ENCODE measurements around the gene SOAT2. TPM values are rescaled to one million over a fixed set of nuclear protein-coding genes. Genes with fewer than 3 reads are reported as not detected.

Gene SOAT2
- total and polyA plus RNA-seq, 2 donors (not counting 1 experiment from before 2014, with no cell fraction given) = under 0.01 TPM; not detected in 1

DNA sequence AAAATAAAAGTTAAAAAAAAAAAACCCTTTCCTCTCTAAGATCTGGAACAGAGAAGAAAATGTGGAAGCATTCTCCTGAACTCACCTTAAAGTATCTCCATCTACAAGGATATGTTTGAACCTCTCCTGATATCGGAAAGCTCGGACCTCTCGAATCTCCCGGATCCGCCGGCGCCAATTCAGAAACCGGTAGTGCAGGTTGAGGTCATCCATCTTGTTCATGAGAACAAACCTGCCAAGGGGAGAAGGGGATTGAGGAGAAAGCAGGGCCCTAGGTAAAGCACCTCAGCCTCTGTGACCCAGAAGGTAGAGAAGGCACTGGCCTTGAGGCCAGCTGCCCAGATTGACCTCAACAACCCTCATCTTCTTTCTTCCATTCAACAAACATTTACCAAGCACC lies 26.3 kb upstream of the SOAT2 start:
- Histone ChIP-seq H3K4me3 (replicated peaks in 1 of 4; ENCODE audit: control extremely low read depth in 1 of 4, insufficient read depth in 1 of 4, low read depth in 3 of 4, low read length in 4 of 4) (no peak overlapping the region), H3K4me2 (ENCODE audit: extremely low read depth, insufficient read depth, low read length) (no peak overlapping the region), H3K79me2 (ENCODE audit: control insufficient read depth, insufficient read depth, low read length) (peaks cover 8% of the 10 kb centered on the region), H3K9ac (ENCODE audit: insufficient read depth, low read length) (no peak overlapping the region), H3K27me3 (ENCODE audit: control insufficient read depth, insufficient read depth, low read length) (no peaks in the 10 kb centered on the region), H3K9me3 (ENCODE audit: control insufficient read depth, insufficient read depth, low read depth, low read length) (no peaks in the 10 kb centered on the region), H3K27ac (ENCODE audit: insufficient read depth, low read length) (no peak overlapping the region), H4K20me1 (ENCODE audit: control insufficient read depth, extremely low read depth, insufficient read depth, low read length) (no peaks in the 10 kb centered on the region), H2AFZ (ENCODE audit: low read length) (no peak overlapping the region), H3K36me3 (ENCODE audit: control insufficient read depth, insufficient read depth, low read length) (peaks cover 19% of the 10 kb centered on the region), H3K4me1 (ENCODE audit: control insufficient read depth, extremely low read depth, insufficient read depth, low read length) (peaks cover 16% of the 10 kb centered on the region)
- DNase-seq (ENCODE audit: low read depth in 2 of 2) = no peak
- TF ChIP-seq, protein P1, sequence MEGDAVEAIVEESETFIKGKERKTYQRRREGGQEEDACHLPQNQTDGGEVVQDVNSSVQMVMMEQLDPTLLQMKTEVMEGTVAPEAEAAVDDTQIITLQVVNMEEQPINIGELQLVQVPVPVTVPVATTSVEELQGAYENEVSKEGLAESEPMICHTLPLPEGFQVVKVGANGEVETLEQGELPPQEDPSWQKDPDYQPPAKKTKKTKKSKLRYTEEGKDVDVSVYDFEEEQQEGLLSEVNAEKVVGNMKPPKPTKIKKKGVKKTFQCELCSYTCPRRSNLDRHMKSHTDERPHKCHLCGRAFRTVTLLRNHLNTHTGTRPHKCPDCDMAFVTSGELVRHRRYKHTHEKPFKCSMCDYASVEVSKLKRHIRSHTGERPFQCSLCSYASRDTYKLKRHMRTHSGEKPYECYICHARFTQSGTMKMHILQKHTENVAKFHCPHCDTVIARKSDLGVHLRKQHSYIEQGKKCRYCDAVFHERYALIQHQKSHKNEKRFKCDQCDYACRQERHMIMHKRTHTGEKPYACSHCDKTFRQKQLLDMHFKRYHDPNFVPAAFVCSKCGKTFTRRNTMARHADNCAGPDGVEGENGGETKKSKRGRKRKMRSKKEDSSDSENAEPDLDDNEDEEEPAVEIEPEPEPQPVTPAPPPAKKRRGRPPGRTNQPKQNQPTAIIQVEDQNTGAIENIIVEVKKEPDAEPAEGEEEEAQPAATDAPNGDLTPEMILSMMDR (conservative IDR thresholded peaks at IDR 0.05 in 1 of 2, IDR thresholded peaks at IDR 0.05 in 1 of 2; ENCODE audit: low read depth in 1 of 2, low read length in 2 of 2) = no peak
- no peak for TF ChIP-seq EZH2 (IDR thresholded peaks at IDR 0.05; ENCODE audit: low read length, missing control alignments)

DNA sequence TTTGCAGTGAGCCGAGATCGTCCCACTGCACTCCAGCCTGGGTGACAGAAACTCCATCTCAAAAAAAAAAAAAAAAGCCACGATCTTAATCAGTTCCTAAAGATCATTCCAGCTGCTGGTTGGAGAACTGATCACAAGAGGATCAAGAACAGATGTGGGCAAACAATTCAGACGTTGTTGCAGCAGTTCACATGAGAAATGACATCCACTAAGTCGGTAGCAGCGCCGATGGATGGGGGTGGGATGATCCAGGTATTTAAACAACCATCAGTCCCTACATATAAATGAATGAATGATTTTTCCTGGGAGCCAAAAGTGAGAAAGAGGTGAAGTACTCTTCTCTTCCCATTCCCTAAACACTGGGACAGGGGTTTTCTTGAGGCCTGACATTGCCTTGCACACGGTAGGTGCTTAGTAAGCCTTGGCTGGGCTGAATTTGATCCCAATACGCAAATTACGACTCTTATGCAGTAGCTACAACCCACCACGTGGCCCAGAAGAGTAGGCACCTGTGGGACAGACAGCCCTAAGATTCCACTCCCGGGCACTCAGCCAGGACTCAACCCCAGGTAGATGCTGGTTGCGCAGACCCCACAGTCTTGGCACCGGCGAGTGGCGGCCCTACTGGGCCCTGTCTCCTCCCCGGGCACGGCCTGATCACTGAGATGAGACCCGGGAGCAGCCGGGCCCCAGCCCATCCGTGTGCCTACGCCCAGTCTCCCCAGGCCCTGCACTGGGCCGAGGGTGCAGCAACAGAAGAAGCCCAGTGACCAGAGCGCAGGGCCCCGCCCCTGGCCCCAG lies 24.7 kb upstream of the SOAT2 start:
- H3K27me3 ChIP-seq (ENCODE audit: control insufficient read depth, insufficient read depth, low read length) = no peaks in the 10 kb centered on the region
- TF ChIP-seq EZH2 (IDR thresholded peaks at IDR 0.05; ENCODE audit: low read length, missing control alignments) = no peak
- TF ChIP-seq, protein P1 (conservative IDR thresholded peaks at IDR 0.05 in 1 of 2, IDR thresholded peaks at IDR 0.05 in 1 of 2; ENCODE audit: low read depth in 1 of 2, low read length in 2 of 2) = no peak
- H3K79me2 ChIP-seq (ENCODE audit: control insufficient read depth, insufficient read depth, low read length) = peaks cover 8% of the 10 kb centered on the region
- peaks cover 17% of the 10 kb centered on the region for H3K36me3 ChIP-seq (ENCODE audit: control insufficient read depth, insufficient read depth, low read length)
- no peak overlapping the region for H2AFZ ChIP-seq (ENCODE audit: low read length)
- H3K4me1 ChIP-seq (ENCODE audit: control insufficient read depth, extremely low read depth, insufficient read depth, low read length) = peaks cover 9% of the 10 kb centered on the region
- DNase-seq (ENCODE audit: low read depth in 2 of 2) = peak in 1 of 2 donors; percentile 35
- no peaks in the 10 kb centered on the region for H4K20me1 ChIP-seq (ENCODE audit: control insufficient read depth, extremely low read depth, insufficient read depth, low read length)
- H3K9me3 ChIP-seq (ENCODE audit: control insufficient read depth, insufficient read depth, low read depth, low read length) = no peaks in the 10 kb centered on the region
- H3K4me3 ChIP-seq (replicated peaks in 1 of 4; ENCODE audit: control extremely low read depth in 1 of 4, insufficient read depth in 1 of 4, low read depth in 3 of 4, low read length in 4 of 4) = peak overlapping the region; percentile 73 to 86 (median 74)
- H3K9ac ChIP-seq (ENCODE audit: insufficient read depth, low read length) = peak overlapping the region; percentile 73
- H3K27ac ChIP-seq (ENCODE audit: insufficient read depth, low read length) = peak overlapping the region; percentile 91
- peak overlapping the region; percentile 88 for H3K4me2 ChIP-seq (ENCODE audit: extremely low read depth, insufficient read depth, low read length)

DNA sequence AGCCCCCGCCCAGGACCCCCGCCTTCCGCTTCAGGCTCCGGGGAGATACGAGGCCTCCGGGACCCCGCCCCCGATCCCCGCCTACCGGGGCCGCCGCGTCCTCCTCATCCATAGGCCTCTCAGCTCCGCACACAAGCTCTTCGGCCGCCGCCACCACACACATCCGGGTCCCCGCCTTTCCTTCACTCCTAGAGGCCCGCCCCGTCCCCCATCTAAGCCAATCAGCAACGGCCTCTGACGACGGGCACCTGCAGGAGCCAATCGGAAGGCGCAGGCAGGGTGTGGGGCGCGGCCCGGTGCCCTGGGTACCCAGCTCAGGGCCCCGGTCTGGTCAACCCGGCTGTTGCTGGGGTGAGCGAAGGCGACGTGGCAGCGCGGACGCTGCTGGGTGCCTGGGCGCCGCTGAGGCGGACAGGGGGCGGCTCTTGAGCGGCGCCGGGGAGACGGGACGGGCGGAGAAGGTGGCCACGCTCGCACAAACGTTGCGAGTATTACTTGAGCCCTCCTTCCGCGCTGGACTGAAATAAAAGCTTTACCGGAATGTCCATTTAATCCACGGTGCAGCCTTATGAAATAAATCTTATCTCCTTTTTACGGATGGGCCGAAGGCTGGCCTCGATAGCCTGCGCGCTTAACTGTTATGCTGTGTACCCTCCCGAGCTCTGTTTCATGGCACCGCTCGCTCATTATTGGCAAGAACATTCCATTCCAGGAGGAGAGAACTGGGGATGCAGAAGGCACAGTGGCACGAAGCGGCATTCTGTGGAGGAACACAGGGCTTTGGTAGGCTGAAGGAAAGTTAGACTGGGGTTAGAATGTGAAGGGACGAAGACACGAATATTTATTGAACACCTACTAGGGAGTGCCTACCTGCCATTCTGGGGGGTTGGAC lies 23.8 kb upstream of the SOAT2 start, which contains the start of gene SPRYD3:
SPRYD3 (minus strand) TSS at position 165 of the 892 bp plus-strand sequence; CDS start at position 108, 57 bp downstream.
- Histone ChIP-seq H3K9me3 (ENCODE audit: control insufficient read depth, insufficient read depth, low read depth, low read length) (no peaks in the 10 kb centered on the region), H3K36me3 (ENCODE audit: control insufficient read depth, insufficient read depth, low read length) (peaks cover 10% of the 10 kb centered on the region), H4K20me1 (ENCODE audit: control insufficient read depth, extremely low read depth, insufficient read depth, low read length) (no peaks in the 10 kb centered on the region), H3K4me2 (ENCODE audit: extremely low read depth, insufficient read depth, low read length) (peak within 1 kb of the TSS; percentile 97), H3K9ac (ENCODE audit: insufficient read depth, low read length) (peak within 1 kb of the TSS; percentile 86), H3K27me3 (ENCODE audit: control insufficient read depth, insufficient read depth, low read length) (no peaks in the 10 kb centered on the region), H3K4me3 (replicated peaks in 1 of 4; ENCODE audit: control extremely low read depth in 1 of 4, insufficient read depth in 1 of 4, low read depth in 3 of 4, low read length in 4 of 4) (peak within 1 kb of the TSS; percentile 73 to 86 (median 74)), H3K79me2 (ENCODE audit: control insufficient read depth, insufficient read depth, low read length) (peaks cover 8% of the 10 kb centered on the region), H2AFZ (ENCODE audit: low read length) (peak within 1 kb of the TSS; percentile 4), H3K27ac (ENCODE audit: insufficient read depth, low read length) (peak within 1 kb of the TSS; percentile 91), H3K4me1 (ENCODE audit: control insufficient read depth, extremely low read depth, insufficient read depth, low read length) (peaks cover 9% of the 10 kb centered on the region)
- no peak for TF ChIP-seq EZH2 (IDR thresholded peaks at IDR 0.05; ENCODE audit: low read length, missing control alignments)
- TF ChIP-seq, protein P1 (conservative IDR thresholded peaks at IDR 0.05 in 1 of 2, IDR thresholded peaks at IDR 0.05 in 1 of 2; ENCODE audit: low read depth in 1 of 2, low read length in 2 of 2) = no peak
- peak; percentile 97 for DNase-seq (ENCODE audit: low read depth in 2 of 2)
